GM15510 (cell line): ENCODE data around the gene ST3GAL6.

ENCODE experiments used
- POLR2A ChIP-seq: IDR thresholded peaks from 3 replicates; pipeline ENCODE4 v1.6.1; 2011; ENCODE audit warnings: borderline replicate concordance; ENCODE audit not compliant: insufficient read length; ENCODE audit errors: extremely low read depth

The ST3GAL6 gene

GRCh38 chr3:98754483-98754882 lies 8.7 kb upstream of the ST3GAL6 start:
- TF ChIP-seq POLR2A: no peak

DNA sequence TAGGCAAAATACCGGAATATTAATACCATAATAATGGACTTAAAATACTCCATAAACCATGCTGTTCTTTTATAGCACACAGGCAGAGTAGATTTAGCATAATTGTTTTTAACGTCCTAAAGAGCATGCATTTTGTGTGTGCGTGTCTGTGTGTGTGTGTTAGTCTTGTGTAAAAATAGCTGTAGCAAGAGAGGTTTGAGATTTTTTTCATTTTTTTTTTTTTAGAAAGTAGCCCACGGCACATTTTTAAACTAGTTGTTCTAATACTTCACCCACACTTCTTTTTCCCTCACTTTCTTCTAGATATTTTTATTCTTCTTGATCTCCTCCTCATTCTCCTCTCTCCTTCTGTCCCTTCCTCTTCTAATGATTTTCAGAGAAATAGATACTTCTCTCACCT lies 7.5 kb upstream of the ST3GAL6 start:
- TF ChIP-seq POLR2A: no peak

GRCh38 chr3:98759629-98760028 lies 3.5 kb upstream of the ST3GAL6 start:
- TF ChIP-seq POLR2A: no peak

- TF ChIP-seq POLR2A: no peak
Observed at GRCh38 chr3:98761643-98762229, 1.4 kb upstream of the ST3GAL6 start.

DNA sequence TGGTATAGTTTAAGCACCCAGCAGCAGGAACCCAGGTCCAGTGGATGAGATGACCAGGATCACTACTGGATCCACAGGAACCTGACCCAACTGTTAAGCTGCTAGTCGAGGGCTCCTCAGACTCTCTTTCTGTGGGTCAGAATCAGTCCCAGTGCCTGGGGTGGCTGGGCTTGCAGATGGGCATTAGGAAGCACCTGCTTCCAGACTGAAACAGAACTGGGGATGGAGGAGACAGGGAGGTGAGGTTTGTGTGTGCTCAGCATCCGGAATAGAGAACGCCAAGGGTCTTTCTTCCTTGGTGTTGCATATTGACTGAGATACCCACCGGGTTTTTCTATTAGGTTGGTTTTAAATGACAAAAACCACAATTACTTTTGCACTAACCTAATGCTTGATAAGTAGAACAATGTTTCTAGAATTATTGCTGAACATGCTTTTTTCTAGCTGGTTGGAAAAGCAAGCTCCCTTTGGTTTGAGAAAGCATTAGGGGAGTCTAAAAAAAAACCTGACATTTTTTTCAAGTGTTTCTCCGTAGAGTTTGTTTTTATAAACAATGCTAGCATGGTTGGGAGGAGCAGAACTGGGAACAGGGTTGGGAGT lies 779 bp downstream of the ST3GAL6 start:
- no peak for TF ChIP-seq POLR2A

- TF ChIP-seq POLR2A: no peak
Observed at GRCh38 chr3:98764472-98764884, 1.3 kb downstream of the ST3GAL6 start.

DNA sequence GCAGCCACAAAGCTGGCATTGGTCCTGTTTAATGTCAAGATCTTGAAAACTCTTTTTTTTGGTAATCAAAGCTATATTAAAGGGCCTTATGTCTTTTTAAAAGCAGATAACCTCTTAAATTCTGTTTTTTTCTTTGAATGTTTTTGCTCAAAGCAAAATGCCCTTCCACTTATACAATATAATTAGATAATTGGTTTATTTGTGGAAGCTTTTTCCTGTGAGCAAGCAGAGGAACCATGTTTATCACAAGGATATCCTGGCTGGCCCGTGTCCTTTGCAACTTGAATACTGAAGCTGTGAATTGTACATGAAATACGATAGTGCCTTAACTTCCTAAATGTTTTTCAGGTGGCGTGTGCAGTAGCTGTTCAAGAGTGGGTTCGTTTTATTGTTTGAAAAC lies 2.6 kb downstream of the ST3GAL6 start:
- TF ChIP-seq POLR2A: no peak

GRCh38 chr3:98766924-98767323 lies 3.8 kb downstream of the ST3GAL6 start:
- no peak for TF ChIP-seq POLR2A

GRCh38 chr3:98768961-98769360 lies 5.8 kb downstream of the ST3GAL6 start:
- TF ChIP-seq POLR2A: no peak

DNA sequence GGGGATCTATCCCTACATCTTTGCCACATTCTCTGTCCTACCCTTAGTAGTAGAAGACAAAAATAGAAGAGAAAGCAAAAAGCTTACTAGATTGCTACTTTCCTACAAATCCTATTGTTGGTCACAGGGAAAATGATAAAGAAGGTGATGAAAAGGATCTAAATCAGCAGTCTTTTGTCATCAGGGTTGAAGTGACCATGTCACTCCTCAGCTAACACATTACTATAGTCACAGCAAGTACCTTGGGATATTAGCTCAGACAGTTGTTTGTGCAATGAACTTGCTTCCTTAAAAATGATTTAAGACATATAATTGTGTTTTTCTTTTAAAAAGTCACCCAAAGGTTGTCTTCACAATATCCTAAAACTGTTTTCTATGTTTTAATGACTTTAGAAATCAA lies 6.3 kb downstream of the ST3GAL6 start:
- TF ChIP-seq POLR2A: no peak

GRCh38 chr3:98770261-98771039 lies 7.3 kb downstream of the ST3GAL6 start:
- no peak for TF ChIP-seq POLR2A

DNA sequence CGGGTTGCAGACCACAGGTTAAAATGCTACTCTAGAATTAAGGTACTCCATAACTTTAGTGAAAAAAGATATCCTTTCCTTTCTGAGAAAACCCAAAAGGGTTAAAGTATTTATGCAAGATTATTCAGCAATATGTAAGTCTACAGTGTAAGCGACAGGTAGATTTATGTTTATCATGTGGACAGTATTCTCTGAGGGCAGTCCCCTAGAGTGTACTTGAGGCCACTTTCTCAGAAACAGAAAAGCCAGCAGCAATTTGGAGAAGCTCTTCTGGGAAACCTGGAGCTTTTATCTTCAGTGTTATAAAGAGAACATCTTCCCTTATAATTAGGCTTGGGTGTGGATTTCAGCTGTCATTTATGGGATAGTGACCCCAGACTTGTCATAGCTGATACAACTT lies 8.9 kb downstream of the ST3GAL6 start:
- no peak for TF ChIP-seq POLR2A

DNA sequence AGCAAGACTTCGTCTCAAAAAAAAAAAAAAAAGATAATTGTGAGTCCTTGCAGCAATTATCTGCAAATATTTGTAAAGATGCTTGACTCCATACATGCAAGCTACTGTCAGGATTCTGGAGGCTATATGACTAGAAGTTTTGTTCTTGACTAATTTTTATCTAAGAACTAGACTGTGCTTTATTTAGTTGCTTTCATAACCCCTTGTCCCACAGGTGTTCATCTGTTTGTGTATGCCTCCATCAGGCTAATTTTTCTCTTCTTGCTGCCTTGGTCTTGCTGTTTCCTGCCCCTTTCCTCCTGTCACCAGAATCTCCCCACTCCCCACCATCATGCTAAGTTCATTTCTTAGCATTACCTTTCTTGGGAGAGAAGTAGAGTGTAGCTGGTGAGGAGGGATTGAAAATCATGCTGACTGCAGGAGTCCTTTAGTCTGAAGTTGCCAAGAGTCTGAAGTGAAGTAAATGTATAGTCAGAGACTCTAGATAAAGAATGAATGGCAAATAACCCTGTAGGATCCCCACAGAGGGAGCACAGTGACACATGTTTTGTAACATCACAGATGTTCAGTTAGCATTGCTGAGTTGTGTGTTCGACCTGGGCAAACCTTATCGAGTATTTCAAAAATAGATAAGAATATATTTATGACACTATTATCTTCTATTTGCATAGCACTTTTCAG lies 12.5 kb downstream of the ST3GAL6 start:
- TF ChIP-seq POLR2A: no peak

GRCh38 chr3:98776140-98776493 lies 13.0 kb downstream of the ST3GAL6 start:
- TF ChIP-seq POLR2A: no peak

DNA sequence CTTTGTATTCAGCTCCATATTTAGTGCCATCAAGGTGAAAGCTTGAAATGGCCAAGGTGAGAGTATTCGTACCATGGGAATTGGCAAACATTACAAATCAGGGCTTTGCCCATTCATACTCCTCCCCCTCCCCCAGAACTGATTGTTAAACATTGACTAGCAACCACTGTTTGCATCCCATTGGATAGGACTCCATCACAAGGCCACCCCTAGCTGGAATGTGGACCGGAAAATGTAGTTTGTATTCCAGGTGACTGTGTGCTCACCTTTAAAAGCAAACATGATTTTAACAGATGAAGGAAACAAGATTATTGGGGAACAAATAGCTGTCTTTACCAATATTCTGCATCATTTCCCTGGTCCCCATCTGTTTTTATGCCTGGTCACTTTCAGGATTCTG lies 14.1 kb downstream of the ST3GAL6 start:
- TF ChIP-seq POLR2A: no peak
